HEK293 (cell line): ENCODE data around the gene ENO2.
A peak's percentile ranks its signal among the peaks of the same experiment; 100 is the strongest.
"Not testable (repeated sequence)": the region's sequence is repeated elsewhere in the genome, so short reads cannot be mapped to it uniquely, and the experiment has no call there.

Experiments
- CTCF ChIA-PET: fragments of 350-600 bp; formaldehyde crosslinking; extraction: SDS; loops from one replicate; lab custom pipeline; 2021; ENCODE audit warnings: antibody characterized with exemption; lab: Yijun Ruan, JAX
- POLR2A ChIA-PET: fragments of 300-600 bp; formaldehyde crosslinking; extraction: SDS; loops from one replicate; lab custom pipeline; 2020; ENCODE audit warnings: antibody characterized with exemption, inconsistent platforms; lab: Yijun Ruan, JAX
- H3K27ac ChIP-seq: fragments of 200-500 bp; sonication (Bioruptor generic); 2 replicates; pipeline ENCODE4 v1.5.1; 2014; ENCODE audit warnings: low read depth, low read length, control low read depth, inconsistent platforms; ENCODE audit errors: extremely low read depth
- H3K36me3 ChIP-seq, 2 experiments: fragments of 200-500 bp in 1 of 2; sonication (Bioruptor generic) in 1 of 2; 1 replicate in 1 of 2; 2 replicates in 1 of 2; pipeline ENCODE4 v1.5.1; 2014 to 2017; ENCODE audit warnings: inconsistent platforms in 2 of 2, low read length in 2 of 2; ENCODE audit not compliant: control insufficient read depth in 2 of 2, insufficient read depth in 1 of 2
- H3K4me1 ChIP-seq: fragments of 200-500 bp; sonication (Bioruptor generic); 2 replicates; pipeline ENCODE4 v1.5.1; 2014; ENCODE audit warnings: mild to moderate bottlenecking, low read length, inconsistent platforms; ENCODE audit not compliant: control insufficient read depth, insufficient read depth
- H3K4me3 ChIP-seq: 2 replicates; pipeline ENCODE4 v1.5.1; 2011; ENCODE audit warnings: low read depth, mild to moderate bottlenecking, control low read depth, low read length, moderate library complexity
- H3K9me3 ChIP-seq: fragments of 200-500 bp; sonication (Bioruptor generic); 2 replicates; pipeline ENCODE4 v1.5.1; 2014; ENCODE audit warnings: low read depth, low read length, inconsistent platforms; ENCODE audit not compliant: control insufficient read depth, insufficient read depth
- BCL11A ChIP-seq: fragments of 450-650 bp; formaldehyde crosslinking; IDR thresholded peaks from 2 replicates; pipeline ENCODE4 v1.5.1; 2016; ENCODE audit warnings: low read depth, missing biosample characterization, missing genetic modification characterization
- HOXC10 ChIP-seq: sonication (generic); formaldehyde crosslinking; IDR thresholded peaks from 2 replicates; pipeline ENCODE4 v1.8.1; 2023; ENCODE audit warnings: mild to moderate bottlenecking, missing genetic modification reagents
- HOXD13 ChIP-seq: sonication (generic); formaldehyde crosslinking; IDR thresholded peaks from 2 replicates; pipeline ENCODE4 v1.8.0; 2022; ENCODE audit warnings: missing genetic modification reagents, borderline replicate concordance
- KLF1 ChIP-seq: fragments of 450-650 bp; formaldehyde crosslinking; IDR thresholded peaks from 2 replicates; pipeline ENCODE4 v1.5.1; 2016; ENCODE audit warnings: missing biosample characterization, missing genetic modification characterization
- OVOL3 ChIP-seq: fragments of 450-650 bp; formaldehyde crosslinking; IDR thresholded peaks from 2 replicates; pipeline ENCODE4 v1.5.1; 2016; ENCODE audit warnings: missing biosample characterization, missing genetic modification characterization
- ZBTB17 ChIP-seq: fragments of 450-650 bp; formaldehyde crosslinking; IDR thresholded peaks from 2 replicates; pipeline ENCODE4 v1.5.1; 2016; ENCODE audit warnings: missing biosample characterization, missing genetic modification characterization
- ZEB2 ChIP-seq: fragments of 450-650 bp; formaldehyde crosslinking; IDR thresholded peaks from 2 replicates; pipeline ENCODE4 v1.5.1; 2016; ENCODE audit warnings: missing biosample characterization, missing genetic modification characterization
- ZIC2 ChIP-seq: fragments of 450-650 bp; formaldehyde crosslinking; IDR thresholded peaks from 2 replicates; pipeline ENCODE4 v1.5.1; 2016; ENCODE audit warnings: missing biosample characterization, missing genetic modification characterization
- ZNF112 ChIP-seq: fragments of 450-650 bp; formaldehyde crosslinking; IDR thresholded peaks from 2 replicates; pipeline ENCODE4 v1.5.0; 2017; ENCODE audit warnings: missing biosample characterization, missing genetic modification characterization
- ZNF121 ChIP-seq: fragments of 450-650 bp; formaldehyde crosslinking; IDR thresholded peaks from 2 replicates; pipeline ENCODE4 v1.5.1; 2016; ENCODE audit warnings: missing biosample characterization, missing genetic modification characterization
- ZNF18 ChIP-seq: fragments of 450-650 bp; formaldehyde crosslinking; IDR thresholded peaks from 2 replicates; pipeline ENCODE4 v1.5.1; 2016; ENCODE audit warnings: missing biosample characterization, missing genetic modification characterization
- ZNF24 ChIP-seq: fragments of 450-650 bp; formaldehyde crosslinking; IDR thresholded peaks from 2 replicates; pipeline ENCODE4 v1.5.1; 2016; ENCODE audit warnings: missing biosample characterization, missing genetic modification characterization
- ZNF26 ChIP-seq: fragments of 450-650 bp; formaldehyde crosslinking; IDR thresholded peaks from 2 replicates; pipeline ENCODE4 v1.5.1; 2016; ENCODE audit warnings: missing biosample characterization, missing genetic modification characterization
- ZNF350 ChIP-seq: fragments of 450-650 bp; formaldehyde crosslinking; IDR thresholded peaks from 2 replicates; pipeline ENCODE4 v1.5.0; 2017; ENCODE audit warnings: missing biosample characterization, mild to moderate bottlenecking, missing genetic modification characterization
- ZNF394 ChIP-seq: fragments of 450-650 bp; formaldehyde crosslinking; IDR thresholded peaks from 2 replicates; pipeline ENCODE4 v1.5.1; 2016; ENCODE audit warnings: missing biosample characterization, missing genetic modification characterization, mild to moderate bottlenecking, moderate library complexity, borderline replicate concordance
- ZNF416 ChIP-seq: fragments of 450-650 bp; formaldehyde crosslinking; IDR thresholded peaks from 2 replicates; pipeline ENCODE4 v1.5.1; 2016; ENCODE audit warnings: missing biosample characterization, missing genetic modification characterization
- ZNF580 ChIP-seq: fragments of 450-650 bp; formaldehyde crosslinking; IDR thresholded peaks from 2 replicates; pipeline ENCODE4 v1.5.1; 2016; ENCODE audit warnings: missing biosample characterization, missing genetic modification characterization
- ZNF830 ChIP-seq: fragments of 450-650 bp; IDR thresholded peaks from 2 replicates; pipeline ENCODE4 v1.5.0; 2018; ENCODE audit warnings: missing biosample characterization, missing genetic modification characterization, low read depth, mild to moderate bottlenecking, moderate library complexity
- ZSCAN4 ChIP-seq: fragments of 450-650 bp; formaldehyde crosslinking; IDR thresholded peaks from 2 replicates; pipeline ENCODE4 v1.5.1; 2017; ENCODE audit warnings: missing biosample characterization, missing genetic modification characterization
- TF ChIP-seq, protein P1 (sequence below): fragments of 450-650 bp; formaldehyde crosslinking; optimal IDR thresholded peaks from 2 replicates; pipeline ENCODE3; 2016; ENCODE audit warnings: missing biosample characterization, mild to moderate bottlenecking, missing genetic modification characterization

ENO2 gene

DNA sequence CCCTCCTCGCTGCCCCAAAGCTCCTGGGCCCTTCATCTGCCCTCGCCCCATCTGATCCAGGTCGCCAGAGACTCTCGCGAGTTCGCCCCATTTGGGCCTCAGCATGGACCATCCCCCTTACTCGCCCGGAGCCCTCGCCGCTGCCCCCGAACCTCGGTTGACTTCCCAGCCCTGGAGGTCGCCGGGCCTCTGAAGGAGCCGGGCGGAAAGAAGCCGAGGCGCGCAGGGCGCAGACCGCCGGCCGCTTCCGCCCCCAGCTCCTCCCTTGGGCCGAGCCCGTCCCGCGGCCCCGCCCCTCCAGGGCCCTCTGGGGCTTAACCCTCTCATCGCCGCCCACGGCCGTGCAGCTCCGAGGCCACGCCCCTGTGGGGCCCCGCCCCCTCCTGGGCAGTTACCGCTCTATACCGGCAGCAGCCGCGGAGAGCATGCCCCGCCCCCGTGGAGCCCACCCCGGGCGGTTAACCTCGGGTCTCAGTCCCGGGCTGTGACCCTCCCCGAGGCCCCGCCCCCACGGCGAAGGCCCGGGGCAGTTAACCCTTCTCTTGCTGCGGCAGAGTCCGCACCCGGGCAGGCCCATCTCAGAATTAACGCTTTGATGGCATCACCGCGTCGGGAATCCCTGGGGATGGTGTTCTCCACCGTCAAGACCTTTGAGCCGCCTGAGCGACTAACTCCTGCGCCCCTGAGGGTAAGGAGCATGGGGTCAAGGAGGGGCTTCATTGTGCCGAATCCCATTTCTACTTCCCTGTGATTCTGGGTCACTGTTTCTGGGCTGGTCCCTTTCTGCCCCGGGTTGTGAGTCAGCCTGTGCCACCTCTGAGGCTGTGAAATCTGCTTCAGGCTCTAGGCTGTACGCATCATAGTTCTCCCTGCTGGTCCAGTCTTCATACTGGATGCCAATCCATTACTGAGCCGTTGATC is 41.0 kb upstream of the ENO2 start, which contains the start of gene SPSB2 (continued):
- TF ChIP-seq ZBTB17 (tag by site-specific recombination) (peak; percentile 92), ZEB2 (peak; percentile 85), ZNF830 (tag by site-specific recombination) (no peak), OVOL3 (tag by site-specific recombination) (peak; percentile 50; the same call in 1 of the 2 replicates), ZNF18 (tag by site-specific recombination) (no peak), KLF1 (tag by site-specific recombination) (peak; percentile 93), ZNF350 (no peak), ZNF394 (tag by site-specific recombination) (peak; percentile 73; the same call in 1 of the 2 replicates), ZSCAN4 (no peak), ZNF24 (0 out of 2 replicates have a peak, but pooled peaks have one; percentile 17), ZIC2 (peak; percentile 52), ZNF580 (tag by site-specific recombination) (0 out of 2 replicates have a peak, but pooled peaks have one; percentile 12)
- TF ChIP-seq, protein P1, sequence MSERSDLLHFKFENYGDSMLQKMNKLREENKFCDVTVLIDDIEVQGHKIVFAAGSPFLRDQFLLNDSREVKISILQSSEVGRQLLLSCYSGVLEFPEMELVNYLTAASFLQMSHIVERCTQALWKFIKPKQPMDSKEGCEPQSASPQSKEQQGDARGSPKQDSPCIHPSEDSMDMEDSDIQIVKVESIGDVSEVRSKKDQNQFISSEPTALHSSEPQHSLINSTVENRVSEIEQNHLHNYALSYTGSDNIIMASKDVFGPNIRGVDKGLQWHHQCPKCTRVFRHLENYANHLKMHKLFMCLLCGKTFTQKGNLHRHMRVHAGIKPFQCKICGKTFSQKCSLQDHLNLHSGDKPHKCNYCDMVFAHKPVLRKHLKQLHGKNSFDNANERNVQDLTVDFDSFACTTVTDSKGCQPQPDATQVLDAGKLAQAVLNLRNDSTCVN: peak; percentile 71
- TF ChIP-seq, all 188 proteins: peak for 52

- H3K9me3 ChIP-seq, H3K4me1 ChIP-seq, H3K27ac ChIP-seq: not testable (repeated sequence)
- ChIA-PET POLR2A (interaction anchor here (1.3 to 3.1 kb wide), 6 partner anchors 9 to 150 kb away, joined by 3 to 56 read pairs (median 14); partner anchors contain the start of gene COPS7A), CTCF (interaction anchor here (0.6 to 0.8 kb wide), 4 partner anchors 8 to 169 kb away, joined by 3 to 7 read pairs (median 4); no protein-coding TSS in a partner anchor)
- H3K4me3 ChIP-seq: peak overlapping the region; percentile 67
- H3K36me3 ChIP-seq: peaks cover 4 to 36% of the 10 kb centered on the region in 2 experiments; a peak in 2 of 3 replicates
Measured at GRCh38 chr12:6874015-6874368, 40.4 kb upstream of the ENO2 start.

DNA sequence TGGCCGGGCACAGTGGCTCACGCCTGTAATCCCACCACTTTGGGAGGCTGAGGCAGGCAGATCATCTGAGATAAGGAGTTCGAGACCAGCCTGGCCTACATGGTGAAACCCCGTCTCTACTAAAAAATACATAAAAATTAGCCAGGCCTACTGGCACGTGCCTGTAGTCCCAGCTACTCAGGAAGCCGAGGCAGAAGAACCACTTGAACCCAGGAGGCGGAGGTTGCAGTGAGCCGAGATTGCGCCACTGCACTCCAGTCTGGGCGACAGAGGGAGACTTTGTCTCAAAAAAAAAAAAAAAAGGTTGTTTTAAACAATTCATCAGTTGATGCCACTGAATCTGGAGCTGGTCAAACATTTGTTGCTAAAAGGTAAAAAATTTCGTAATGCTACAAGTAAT is 34.6 kb upstream of the ENO2 start:
- H3K4me1 ChIP-seq, H3K27ac ChIP-seq, H3K9me3 ChIP-seq, H3K4me3 ChIP-seq: not testable (repeated sequence)
- peaks cover 0 to 17% of the 10 kb centered on the region in 2 experiments; a peak in 2 of 3 replicates for H3K36me3 ChIP-seq
- CTCF ChIA-PET: interaction anchor here (3.7 to 3.8 kb wide), 2 partner anchors 11 kb away, joined by 17 to 22 read pairs; no protein-coding TSS in a partner anchor
- POLR2A ChIA-PET: interaction anchor here (0.7 to 2.8 kb wide), 3 partner anchors 9 to 43 kb away, joined by 3 to 17 read pairs (median 6); partner anchors contain the start of gene TPI1

GRCh38 chr12:6883252-6883651 is 31.1 kb upstream of the ENO2 start:
- no peaks in the 10 kb centered on the region for H3K4me1 ChIP-seq
- ChIA-PET CTCF (interaction anchor here (0.6 to 3.8 kb wide), 6 partner anchors 8 to 231 kb away, joined by 3 to 22 read pairs (median 9); partner anchors contain the start of gene SPSB2), POLR2A (interaction anchor here (4.2 kb wide), 1 partner anchor 10 kb away, joined by 23 read pairs; the partner anchor contains the start of gene SPSB2)
- TF ChIP-seq HOXD13 (no peak), HOXC10 (CRISPR knock-in tag) (no peak), ZNF416 (tag by site-specific recombination) (no peak), ZNF26 (tag by site-specific recombination) (no peak), ZNF121 (peak; percentile 71; the same call in 1 of the 2 replicates), ZNF112 (tag by site-specific recombination) (no peak), BCL11A (tag by site-specific recombination) (no peak)
- H3K9me3 ChIP-seq: no peaks in the 10 kb centered on the region
- no peak overlapping the region for H3K4me3 ChIP-seq
- H3K27ac ChIP-seq: no peak overlapping the region
- H3K36me3 ChIP-seq: peaks cover 0 to 13% of the 10 kb centered on the region in 2 experiments; a peak in 2 of 3 replicates
